C4-2B (cell line): Measurements from ENCODE around the gene RNF10.
A peak's percentile ranks its signal among the peaks of the same experiment; 100 is the strongest.

Experiments
- H3K27ac ChIP-seq: fragments of 450-650 bp; 2 replicates; pipeline ENCODE4 v1.5.1; 2017
- ZFX ChIP-seq: fragments of 450-650 bp; IDR thresholded peaks from 2 replicates; pipeline ENCODE4 v1.6.1; 2017
- TF ChIP-seq, protein P1 (sequence below): fragments of 450-650 bp; conservative IDR thresholded peaks from 2 replicates; pipeline ENCODE4 v1.5.1; 2017; ENCODE audit warnings: mild to moderate bottlenecking

RNF10 gene

DNA sequence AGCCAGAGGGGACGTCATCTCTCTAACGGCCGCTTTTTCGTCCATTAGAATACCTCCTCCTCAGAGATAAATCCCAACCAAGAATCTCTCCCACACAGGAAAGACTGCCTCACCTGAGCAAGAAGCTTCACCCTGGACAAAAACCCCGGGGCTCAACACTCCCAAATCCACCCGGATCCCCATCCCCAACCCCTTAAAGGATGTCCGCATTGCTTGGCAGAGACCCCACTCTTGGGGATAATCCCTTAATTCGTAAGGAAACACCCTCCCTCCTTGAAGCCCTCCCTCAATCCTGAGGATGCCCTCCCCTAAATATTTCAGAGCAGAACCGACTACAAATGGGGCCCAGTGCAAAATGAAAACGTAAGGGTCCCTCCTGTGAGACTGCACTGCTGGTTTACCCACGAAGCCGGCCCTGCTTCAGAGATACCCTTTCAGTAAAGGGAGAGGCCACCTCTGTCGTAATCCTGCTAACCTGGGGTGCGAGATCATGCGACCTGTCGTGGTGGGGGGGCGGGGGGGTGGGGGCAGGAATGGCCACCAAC is 38.9 kb upstream of the RNF10 start:
- H3K27ac ChIP-seq, result peak overlapping the region; percentile 90
- TF ChIP-seq, protein P1, sequence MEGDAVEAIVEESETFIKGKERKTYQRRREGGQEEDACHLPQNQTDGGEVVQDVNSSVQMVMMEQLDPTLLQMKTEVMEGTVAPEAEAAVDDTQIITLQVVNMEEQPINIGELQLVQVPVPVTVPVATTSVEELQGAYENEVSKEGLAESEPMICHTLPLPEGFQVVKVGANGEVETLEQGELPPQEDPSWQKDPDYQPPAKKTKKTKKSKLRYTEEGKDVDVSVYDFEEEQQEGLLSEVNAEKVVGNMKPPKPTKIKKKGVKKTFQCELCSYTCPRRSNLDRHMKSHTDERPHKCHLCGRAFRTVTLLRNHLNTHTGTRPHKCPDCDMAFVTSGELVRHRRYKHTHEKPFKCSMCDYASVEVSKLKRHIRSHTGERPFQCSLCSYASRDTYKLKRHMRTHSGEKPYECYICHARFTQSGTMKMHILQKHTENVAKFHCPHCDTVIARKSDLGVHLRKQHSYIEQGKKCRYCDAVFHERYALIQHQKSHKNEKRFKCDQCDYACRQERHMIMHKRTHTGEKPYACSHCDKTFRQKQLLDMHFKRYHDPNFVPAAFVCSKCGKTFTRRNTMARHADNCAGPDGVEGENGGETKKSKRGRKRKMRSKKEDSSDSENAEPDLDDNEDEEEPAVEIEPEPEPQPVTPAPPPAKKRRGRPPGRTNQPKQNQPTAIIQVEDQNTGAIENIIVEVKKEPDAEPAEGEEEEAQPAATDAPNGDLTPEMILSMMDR, result no peak
- TF ChIP-seq ZFX, result no peak

DNA sequence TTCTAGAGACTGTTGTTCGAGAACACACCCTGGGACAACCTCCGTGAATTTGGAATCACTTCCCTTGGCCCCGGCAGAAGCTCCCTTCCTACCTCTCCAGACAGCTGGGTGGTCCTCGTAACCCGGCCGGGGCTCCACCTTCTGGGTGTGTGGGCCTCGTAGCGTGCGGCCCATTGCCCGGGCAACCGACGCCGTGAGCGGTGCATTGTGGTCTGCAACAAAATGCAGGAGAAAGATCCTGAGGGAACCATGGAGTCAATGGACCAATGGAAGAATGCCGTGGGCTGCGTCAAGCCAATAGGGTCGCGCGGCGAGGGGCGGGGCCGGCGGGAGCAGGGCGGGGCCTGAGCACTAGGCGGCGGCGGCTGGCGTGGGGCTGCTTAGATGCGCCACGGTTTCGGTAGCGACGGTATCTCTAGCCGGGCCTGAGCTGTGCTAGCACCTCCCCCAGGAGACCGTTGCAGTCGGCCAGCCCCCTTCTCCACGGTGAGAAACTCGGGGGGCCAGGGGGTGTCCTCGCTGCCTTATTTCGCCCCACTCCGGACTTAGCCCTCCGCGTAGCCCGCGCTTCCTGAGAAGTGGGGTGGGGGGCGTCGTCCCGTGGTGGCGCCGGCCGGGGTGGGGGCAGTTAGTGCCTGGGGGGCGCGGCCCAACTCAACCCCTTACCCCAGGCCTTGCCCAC is 38.3 kb upstream of the RNF10 start, which contains the start of gene DYNLL1:
TSS of gene DYNLL1 (plus strand) at position 383 of the 682 bp plus-strand sequence. CDS start 309 bp downstream, outside the sequence.
- TF ChIP-seq ZFX, result 0 out of 2 replicates have a peak, but pooled peaks have one; percentile 16
- TF ChIP-seq, protein P1, result no peak
- H3K27ac ChIP-seq, result peak within 1 kb of the TSS; percentile 90

DNA sequence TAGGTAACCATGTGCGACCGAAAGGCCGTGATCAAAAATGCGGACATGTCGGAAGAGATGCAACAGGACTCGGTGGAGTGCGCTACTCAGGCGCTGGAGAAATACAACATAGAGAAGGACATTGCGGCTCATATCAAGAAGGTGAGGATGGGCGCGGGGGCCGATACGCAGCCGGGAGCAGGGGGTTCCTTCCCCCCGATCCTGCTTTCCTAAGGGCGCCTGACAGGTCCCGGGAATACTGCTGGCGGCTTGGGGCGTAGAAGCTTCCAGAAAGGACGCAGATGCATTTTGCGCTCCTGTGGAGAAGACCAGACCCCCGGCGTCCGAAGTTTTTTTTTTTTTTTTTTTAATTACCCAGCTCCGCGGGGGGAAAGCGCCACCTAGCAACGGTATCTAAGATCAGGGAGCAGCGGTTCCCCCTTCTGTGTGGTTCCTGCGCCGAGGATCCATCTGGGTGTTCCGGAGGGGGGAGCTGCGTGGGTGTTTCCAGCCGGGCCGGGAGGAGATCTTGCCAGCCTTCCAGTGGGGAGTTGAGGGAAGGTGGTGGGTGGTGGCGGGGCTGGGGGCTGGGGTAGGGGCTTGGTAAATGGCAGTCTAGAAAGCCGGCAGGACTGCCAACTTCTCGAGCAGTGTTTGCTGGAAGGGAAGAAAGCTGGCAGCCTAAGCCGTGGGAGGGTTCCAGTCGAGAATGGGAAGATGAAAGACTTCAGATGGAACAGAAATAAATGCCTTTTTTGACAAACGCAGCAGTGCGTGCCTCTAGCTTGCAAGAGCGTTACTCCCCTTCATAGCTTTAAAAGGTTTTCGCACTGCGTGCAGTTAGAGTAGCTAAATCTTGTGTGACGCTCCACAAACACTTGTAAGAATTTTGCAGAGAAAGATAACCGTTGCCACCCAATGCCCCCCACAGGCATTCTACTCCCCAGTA is 37.5 kb upstream of the RNF10 start:
- peak overlapping the region; percentile 90 for H3K27ac ChIP-seq
- TF ChIP-seq ZFX, result no peak
- TF ChIP-seq, protein P1, result peak; percentile 27

DNA sequence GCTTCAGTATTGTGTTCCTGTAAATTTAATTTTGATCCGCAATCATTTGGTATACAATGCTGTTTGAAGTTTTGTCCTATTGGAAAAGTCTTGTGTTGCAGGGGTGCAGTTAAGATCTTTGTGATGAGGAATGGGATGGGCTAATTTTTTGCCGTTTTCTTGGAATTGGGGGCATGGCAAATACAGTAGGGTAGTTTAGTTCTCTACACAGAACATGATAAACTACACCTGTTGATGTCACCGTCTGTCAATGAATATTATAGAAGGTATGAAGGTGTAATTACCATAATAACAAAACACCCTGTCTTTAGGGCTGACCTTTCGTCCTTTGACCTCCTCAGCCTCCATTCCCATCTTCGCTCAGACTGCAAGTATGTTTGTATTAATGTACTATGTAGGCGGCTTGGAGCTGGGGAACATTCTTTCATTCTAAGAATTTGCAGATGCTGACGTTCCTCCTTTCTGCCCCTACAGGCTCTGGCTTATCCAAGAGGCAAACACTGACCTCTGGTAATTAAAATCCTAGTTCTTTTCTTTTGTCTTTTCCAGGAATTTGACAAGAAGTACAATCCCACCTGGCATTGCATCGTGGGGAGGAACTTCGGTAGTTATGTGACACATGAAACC is 36.5 kb upstream of the RNF10 start:
- no peak overlapping the region for H3K27ac ChIP-seq
- TF ChIP-seq ZFX, result no peak
- TF ChIP-seq, protein P1, result no peak

DNA sequence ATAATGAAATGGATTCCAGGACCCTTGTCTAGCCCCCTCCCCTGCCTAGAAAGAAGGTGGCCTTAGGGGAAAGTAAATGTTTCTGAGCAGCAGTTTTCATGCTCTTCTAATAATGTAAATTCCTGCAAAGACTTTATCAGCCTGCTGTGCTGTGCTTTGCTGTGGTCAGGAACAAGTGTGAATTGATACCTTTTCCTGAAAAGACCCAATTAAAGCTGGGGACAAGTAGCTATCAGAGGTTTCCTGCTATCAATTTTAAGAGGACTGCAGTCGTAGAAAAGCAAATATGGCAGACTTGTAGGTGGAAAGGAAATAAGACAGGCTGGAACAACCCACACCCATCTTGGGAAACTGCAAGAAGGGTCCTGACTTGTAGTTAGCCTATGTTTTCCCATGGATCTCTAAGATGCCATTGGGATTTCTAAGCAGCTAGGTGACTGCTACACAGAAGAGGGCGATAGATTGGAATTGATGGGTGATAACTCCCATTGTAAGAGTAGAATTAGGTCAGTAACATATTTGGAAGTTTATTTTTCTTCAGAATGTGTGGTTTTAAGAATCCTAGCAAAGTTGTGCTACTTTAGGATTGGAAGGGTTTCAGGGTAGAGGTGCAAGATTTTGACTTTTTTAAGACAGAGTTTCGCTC is 35.2 kb upstream of the RNF10 start:
- TF ChIP-seq, protein P1, result no peak
- no peak overlapping the region for H3K27ac ChIP-seq

DNA sequence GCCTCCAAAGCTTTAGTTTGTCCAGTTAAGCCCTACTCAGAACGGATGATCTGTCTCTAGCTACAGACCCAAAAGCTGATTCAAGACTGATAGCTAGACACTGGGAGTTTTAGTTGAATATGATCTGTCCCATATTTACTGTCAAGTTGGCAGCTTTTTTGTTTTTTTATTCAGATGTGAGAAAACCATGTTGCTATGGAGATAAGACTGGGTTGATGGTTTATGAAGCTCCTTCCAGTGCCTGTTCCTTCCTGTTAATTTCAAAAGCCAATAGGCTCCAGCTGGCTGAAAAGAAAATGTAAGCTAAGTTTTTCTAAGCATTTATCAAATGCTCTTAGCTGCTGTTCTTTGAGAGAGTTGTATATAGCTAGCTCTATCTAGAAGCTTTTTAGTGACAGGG is 33.6 kb upstream of the RNF10 start:
- no peak overlapping the region for H3K27ac ChIP-seq
- TF ChIP-seq ZFX, result no peak
- TF ChIP-seq, protein P1, result no peak
